IMR-90 (cell line): ENCODE results near the gene MRPS34. TPM values are rescaled to one million over a fixed set of nuclear protein-coding genes. Genes with fewer than 3 reads are reported as not detected.

ENCODE experiments used
- ATAC-seq: fragments of 200-7000 bp; cut with Tn5 transposase; 2 replicates; pipeline ENCODE4 v1.9.1; 2020; ENCODE audit warnings: low read depth, mild to moderate bottlenecking, moderate library complexity
- BruUV-seq: library from RNA; stranded (reverse); fragments of 400-500 nt; replicated peaks from 2 replicates; lab custom pipeline; 2021; lab: Mats Ljungman, UMichigan
- CTCF ChIA-PET: fragments of 300-600 bp; formaldehyde crosslinking; extraction: SDS; loops from one replicate; lab custom pipeline; 2021; ENCODE audit warnings: antibody characterized with exemption; lab: Yijun Ruan, JAX
- POLR2A ChIA-PET: fragments of 300-600 bp; sonication (Branson Sonifier 250); formaldehyde crosslinking; loops from one replicate; lab custom pipeline; 2022; ENCODE audit warnings: antibody characterized with exemption; ENCODE audit not compliant: unreplicated experiment; lab: Charles Lee
- DNase-seq: peaks from one replicate; pipeline ENCODE4 v3.0.0; 2013
- H2AFZ ChIP-seq: replicated peaks from 2 replicates; pipeline ENCODE3; 2013; ENCODE audit warnings: low read length, mild to moderate bottlenecking; ENCODE audit not compliant: poor library complexity
- H2AK5ac ChIP-seq: 2 replicates; pipeline ENCODE4 v1.6.1; 2013; ENCODE audit warnings: low read depth, low read length, inconsistent platforms
- H2AK9ac ChIP-seq: replicated peaks from 2 replicates; pipeline ENCODE3; 2013; ENCODE audit warnings: mild to moderate bottlenecking, low read depth, low read length, moderate library complexity; ENCODE audit not compliant: poor library complexity
- H2BK120ac ChIP-seq: 2 replicates; pipeline ENCODE4 v1.6.1; 2013; ENCODE audit warnings: low read depth, low read length, inconsistent platforms
- H2BK15ac ChIP-seq: 3 replicates; pipeline ENCODE4 v1.6.1; 2013; ENCODE audit warnings: low read depth, low read length, inconsistent platforms
- H2BK20ac ChIP-seq: 2 replicates; pipeline ENCODE4 v1.6.1; 2013; ENCODE audit warnings: low read depth, mild to moderate bottlenecking, inconsistent platforms, low read length, moderate library complexity
- H2BK5ac ChIP-seq: 2 replicates; pipeline ENCODE4 v1.6.1; 2013; ENCODE audit warnings: mild to moderate bottlenecking, low read depth, low read length, inconsistent platforms; ENCODE audit not compliant: poor library complexity, severe bottlenecking
- H3K14ac ChIP-seq: replicated peaks from 2 replicates; pipeline ENCODE4 v1.6.1; 2013; ENCODE audit warnings: low read depth, low read length, inconsistent platforms
- H3K18ac ChIP-seq: 2 replicates; pipeline ENCODE4 v1.6.1; 2013; ENCODE audit warnings: low read depth, low read length, control low read depth
- H3K23ac ChIP-seq: 2 replicates; pipeline ENCODE4 v1.6.1; 2013; ENCODE audit warnings: low read depth, low read length, inconsistent platforms
- H3K27ac ChIP-seq: 2 replicates; pipeline ENCODE4 v1.5.1; 2013; ENCODE audit warnings: mild to moderate bottlenecking, control low read depth, low read length; ENCODE audit not compliant: insufficient read depth
- H3K27me3 ChIP-seq: 2 replicates; pipeline ENCODE4 v1.6.1; 2013; ENCODE audit warnings: low read length; ENCODE audit not compliant: control insufficient read depth, insufficient read depth
- H3K36me3 ChIP-seq: 2 replicates; pipeline ENCODE4 v1.6.1; 2013; ENCODE audit warnings: low read length, mixed read lengths; ENCODE audit not compliant: control insufficient read depth, insufficient read depth
- H3K4ac ChIP-seq: 2 replicates; pipeline ENCODE4 v1.6.1; 2013; ENCODE audit warnings: low read depth, low read length, inconsistent platforms
- H3K4me1 ChIP-seq: 2 replicates; pipeline ENCODE4 v1.6.1; 2013; ENCODE audit warnings: low read length, mixed read lengths; ENCODE audit not compliant: control insufficient read depth, insufficient read depth
- H3K4me2 ChIP-seq: 2 replicates; pipeline ENCODE4 v1.6.1; 2013; ENCODE audit warnings: low read depth, mild to moderate bottlenecking, control low read depth, low read length, moderate library complexity
- H3K4me3 ChIP-seq: 2 replicates; pipeline ENCODE4 v1.5.1; 2013; ENCODE audit warnings: low read depth, mild to moderate bottlenecking, control low read depth, low read length, moderate library complexity; ENCODE audit not compliant: insufficient read depth
- H3K56ac ChIP-seq: 2 replicates; pipeline ENCODE4 v1.6.1; 2013; ENCODE audit warnings: low read length, inconsistent platforms; ENCODE audit not compliant: insufficient read depth; ENCODE audit errors: extremely low read depth
- H3K79me1 ChIP-seq, 2 experiments: 2 replicates each; pipeline ENCODE4 v1.6.1; 2013; ENCODE audit warnings: low read length in 2 of 2, inconsistent platforms in 1 of 2, low read depth in 1 of 2
- H3K9ac ChIP-seq: 2 replicates; pipeline ENCODE4 v1.6.1; 2013; ENCODE audit warnings: low read depth, low read length, control low read depth
- H3K9me1 ChIP-seq: 2 replicates; pipeline ENCODE4 v1.6.1; 2013; ENCODE audit warnings: low read length, inconsistent platforms; ENCODE audit not compliant: insufficient read depth
- H3K9me3 ChIP-seq: 2 replicates; pipeline ENCODE4 v1.6.1; 2013; ENCODE audit warnings: low read length; ENCODE audit not compliant: control insufficient read depth, insufficient read depth
- H4K20me1 ChIP-seq: 2 replicates; pipeline ENCODE4 v1.6.1; 2013; ENCODE audit warnings: low read length, inconsistent platforms; ENCODE audit not compliant: insufficient read depth
- H4K5ac ChIP-seq: 2 replicates; pipeline ENCODE4 v1.6.1; 2013; ENCODE audit warnings: mild to moderate bottlenecking, low read depth, low read length, control low read depth
- H4K8ac ChIP-seq, 2 experiments: 2 replicates each; pipeline ENCODE4 v1.6.1; 2013; ENCODE audit warnings: low read depth in 2 of 2, low read length in 2 of 2, control low read depth in 1 of 2, inconsistent platforms in 1 of 2
- H4K91ac ChIP-seq: 2 replicates; pipeline ENCODE4 v1.6.1; 2013; ENCODE audit warnings: low read depth, low read length, inconsistent platforms; ENCODE audit not compliant: insufficient read depth
- MAFK ChIP-seq: IDR thresholded peaks from 2 replicates; pipeline ENCODE4 v1.6.1; 2012; ENCODE audit warnings: low read depth, low read length, improper control_type of control experiment
- MAZ ChIP-seq: IDR thresholded peaks from 2 replicates; pipeline ENCODE4 v1.6.1; 2012; ENCODE audit warnings: low read depth, mild to moderate bottlenecking, low read length, improper control_type of control experiment, moderate library complexity, borderline replicate concordance
- MXI1 ChIP-seq: IDR thresholded peaks from 2 replicates; pipeline ENCODE4 v1.6.1; 2012; ENCODE audit warnings: low read depth, mild to moderate bottlenecking, low read length, moderate library complexity, borderline replicate concordance
- NFE2L2 ChIP-seq: fragments of 150-350 bp; IDR thresholded peaks from 2 replicates; pipeline ENCODE4 v1.6.1; 2016; ENCODE audit warnings: low read depth, mild to moderate bottlenecking, low read length
- POLR2A ChIP-seq: IDR thresholded peaks from 2 replicates; pipeline ENCODE4 v1.6.1; 2012; ENCODE audit warnings: mild to moderate bottlenecking, low read depth, low read length
- RAD21 ChIP-seq: IDR thresholded peaks from 2 replicates; pipeline ENCODE4 v1.6.1; 2012; ENCODE audit warnings: low read length, improper control_type of control experiment
- RCOR1 ChIP-seq: IDR thresholded peaks from 2 replicates; pipeline ENCODE4 v1.6.1; 2012; ENCODE audit warnings: mild to moderate bottlenecking, low read length, improper control_type of control experiment; ENCODE audit not compliant: insufficient replicate concordance
- RFX5 ChIP-seq: IDR thresholded peaks from 2 replicates; pipeline ENCODE4 v1.8.0; 2012; ENCODE audit warnings: low read depth, mild to moderate bottlenecking, low read length, moderate library complexity
- WGBS, 2 experiments: methylation state at CpG; one replicate each; pipeline versions ENCODE4 v1.1.5 to v1.1.7; 2013; ENCODE audit warnings: missing lambda C conversion rate in 2 of 2; ENCODE audit not compliant: insufficient read length in 1 of 2; ENCODE audit errors: extremely low coverage in 2 of 2; 5-methylcytosine and 5-hydroxymethylcytosine counted together
- dilution Hi-C: fragments of 300-500 bp; cut with HindIII; formaldehyde crosslinking; loops from one replicate; pipeline ENCODE4 v1.14.3; 2018; ENCODE audit warnings: low sequenced_read_pairs; ENCODE audit not compliant: unreplicated experiment
- in situ Hi-C: fragments of 300-500 bp; cut with MboI; formaldehyde crosslinking; loops from 3 replicates; pipeline ENCODE4 v1.14.3; 2019; ENCODE audit warnings: low sequenced_read_pairs, inconsistent platforms, mixed read lengths
- intact Hi-C: fragments of 100-400 bp; cut with micrococcal nuclease; formaldehyde crosslinking; loops from 2 replicates; pipeline ENCODE4 v1.10.0; 2022
- polyA plus RNA-seq, 3 experiments: library from polyadenylated mRNA; depleted of rRNA; stranded (reverse); fragments of >200 nt; gene quantifications; 2 replicates each; pipeline ENCODE4 v1.2.3, GENCODE V29; 2012; ENCODE audit warnings: low replicate concordance in 1 of 3
- total RNA-seq: library from RNA; depleted of rRNA; stranded (reverse); fragments of >200 nt; gene quantifications from 2 replicates; pipeline ENCODE4 v1.2.3, GENCODE V29; 2012

The MRPS34 gene
- total and polyA plus RNA-seq, 2 of the 4 experiments (the other 2 are of a cell fraction), result 68.5 to 80.4 TPM

DNA sequence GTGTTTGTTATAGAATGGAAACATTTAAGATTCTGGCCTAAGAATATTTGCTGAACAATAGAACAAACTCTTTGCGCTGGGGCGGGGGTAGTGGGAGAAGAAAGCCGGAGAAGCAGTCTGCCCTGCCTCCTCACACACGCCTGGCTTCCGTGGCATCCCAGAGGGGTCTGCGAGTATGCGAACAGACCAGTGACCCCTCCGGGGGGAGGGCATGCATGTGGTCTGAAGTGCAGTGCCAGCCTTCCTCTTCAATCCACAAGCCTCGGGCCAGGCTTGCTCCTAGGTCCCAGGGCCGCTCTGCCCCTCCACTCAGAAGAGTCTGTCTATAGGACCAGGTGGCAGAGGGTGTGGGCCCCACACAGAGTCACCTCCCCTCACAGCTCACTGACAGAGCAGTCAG is 34.7 kb upstream of the MRPS34 start:
- POLR2A ChIA-PET, result no interaction called here
- H3K9me3 ChIP-seq, result no peaks in the 10 kb centered on the region
- H3K56ac ChIP-seq, result no peak overlapping the region
- H2BK15ac ChIP-seq, result no peak overlapping the region
- no peak overlapping the region for H4K8ac ChIP-seq
- H2BK120ac ChIP-seq, result no peak overlapping the region
- no peak overlapping the region for H3K4me3 ChIP-seq
- DNase-seq (no peak), ATAC-seq (no peak)
- H3K27me3 ChIP-seq, result no peaks in the 10 kb centered on the region
- H3K9me1 ChIP-seq, result no peaks in the 10 kb centered on the region
- H3K79me1 ChIP-seq, result 0 out of 4 replicates have a peak, but pooled peaks cover 0 to 2% of the 10 kb centered on the region in 2 experiments
- H4K91ac ChIP-seq, result no peak overlapping the region
- H4K20me1 ChIP-seq, result no peaks in the 10 kb centered on the region
- no peak overlapping the region for H3K9ac ChIP-seq
- no peak overlapping the region for H3K4me2 ChIP-seq
- WGBS, 2 experiments, result 87% methylated on average over 6 of the region's 10 CpGs; no CpG with 5 or more reads in 1 of the 2 experiments
- in situ Hi-C loops (no loop called here), dilution Hi-C loops (no loop called here), intact Hi-C loops (no loop called here)
- no peak overlapping the region for H2AK9ac ChIP-seq
- no peak overlapping the region for H3K27ac ChIP-seq
- no peak overlapping the region for H3K18ac ChIP-seq
- CTCF ChIA-PET, result no interaction called here
- H3K4ac ChIP-seq, result no peak overlapping the region
- H3K14ac ChIP-seq, result no peak overlapping the region
- H2AFZ ChIP-seq, result no peak overlapping the region
- no peak overlapping the region for H2AK5ac ChIP-seq
- peaks cover 19% of the 10 kb centered on the region; the same call in 1 of the 2 replicates for H3K36me3 ChIP-seq
- no peak overlapping the region for H4K5ac ChIP-seq
- no peak overlapping the region for H2BK5ac ChIP-seq
- H3K23ac ChIP-seq, result no peak overlapping the region
- TF ChIP-seq RCOR1, result no peak
- TF ChIP-seq POLR2A, result no peak
- TF ChIP-seq MXI1, result no peak
- TF ChIP-seq NFE2L2, result no peak
- TF ChIP-seq MAZ, result no peak
- TF ChIP-seq RFX5, result no peak
- no peak for TF ChIP-seq MAFK
- no peak for TF ChIP-seq RAD21
- H3K4me1 ChIP-seq, result no peaks in the 10 kb centered on the region
- no TSS peak for BruUV-seq
- H2BK20ac ChIP-seq, result no peak overlapping the region
